ENCODE measurements around the gene DIAPH1. TPM values are rescaled to one million over a fixed set of nuclear protein-coding genes. Genes with fewer than 3 reads are reported as not detected.

DIAPH1 gene
- total RNA-seq, 1 experiment from 2014 or later: 117 TPM

DNA sequence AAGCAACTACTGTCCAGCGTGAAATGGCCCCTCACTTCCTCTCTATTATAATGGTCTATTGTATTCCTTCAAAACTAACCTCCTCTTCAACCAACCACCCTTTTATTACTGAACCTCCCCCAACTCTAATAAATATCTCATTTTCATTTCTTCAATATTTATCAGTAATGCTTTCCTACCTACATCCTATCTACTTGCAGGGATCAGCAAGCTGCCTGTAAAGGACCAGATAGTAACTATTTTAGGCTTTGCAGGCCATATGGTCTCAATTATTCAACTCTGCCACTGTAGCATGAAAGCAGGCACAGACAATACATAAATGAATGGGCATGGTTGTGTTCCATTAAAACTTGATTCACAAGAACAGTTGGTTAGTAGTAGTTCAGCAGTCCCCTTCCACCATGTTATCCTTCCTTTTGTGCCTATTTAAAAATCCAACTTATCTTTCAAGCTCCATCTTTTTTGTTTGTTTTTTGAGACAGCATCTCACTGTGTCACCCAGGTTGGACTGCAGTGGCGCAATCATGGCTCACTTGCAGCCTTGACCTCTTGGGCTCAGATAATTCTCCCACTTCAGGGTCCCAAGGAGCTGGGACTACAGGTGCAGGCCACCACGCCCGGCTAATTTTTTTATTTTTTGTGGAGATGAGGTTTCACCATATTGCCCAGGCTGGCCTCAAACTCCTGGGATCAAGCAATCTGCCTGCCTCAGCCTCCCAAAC, 84.1 kb downstream of the DIAPH1 start:
- H4K8ac ChIP-seq (replicated peaks; ENCODE audit: insufficient read length, low read depth, low read length): no peak overlapping the region
- H3K36me3 Mint-ChIP-seq (ENCODE audit: insufficient read depth in 1 of 3, low read depth in 3 of 3): peaks cover 8 to 17% (median 14%) of the 10 kb centered on the region in 3 experiments; a peak in 6 of 7 replicates

More for the DNA sequence above, 84.1 kb downstream of the DIAPH1 start:
- Histone ChIP-seq H2BK20ac (ENCODE audit: low read depth, low read length, poor library complexity, severe bottlenecking) (no peak overlapping the region), H3K9me3 (ENCODE audit: control insufficient read depth, low read depth, low read length) (no peaks in the 10 kb centered on the region), H3T11ph (ENCODE audit: low read length) (no peak overlapping the region), H2BK15ac (ENCODE audit: low read depth, low read length) (no peak overlapping the region), H4K20me1 (ENCODE audit: control insufficient read depth, insufficient read depth, insufficient read length) (no peaks in the 10 kb centered on the region), H2AK5ac (ENCODE audit: insufficient read length, low read length) (no peak overlapping the region), H3K27me3 (ENCODE audit: insufficient read depth, low read length) (no peaks in the 10 kb centered on the region), H3K79me2 (ENCODE audit: insufficient read depth, low read length) (no peaks in the 10 kb centered on the region), H3K14ac (ENCODE audit: insufficient read depth, low read length) (no peak overlapping the region), H2AFZ (ENCODE audit: low read length) (no peak overlapping the region), H3K79me1 (ENCODE audit: insufficient read depth, low read depth, low read length, poor library complexity, severe bottlenecking) (no peaks in the 10 kb centered on the region), H3K9ac (ENCODE audit: extremely low read depth, insufficient read length, low read length) (no peak overlapping the region), H3K18ac (ENCODE audit: insufficient read length, low read depth, low read length) (no peak overlapping the region), H4K91ac (ENCODE audit: insufficient read length, low read depth, low read length) (no peak overlapping the region), H2BK12ac (ENCODE audit: insufficient read length, low read depth, low read length) (no peak overlapping the region), H2BK120ac (ENCODE audit: low read depth, low read length, poor library complexity, severe bottlenecking) (no peak overlapping the region), H3K4me1 (ENCODE audit: insufficient read depth, low read length) (no peaks in the 10 kb centered on the region), H3K23me2 (ENCODE audit: insufficient read length, low read depth, low read length, poor library complexity, severe bottlenecking) (no peaks in the 10 kb centered on the region), H3K4ac (ENCODE audit: low read depth, low read length) (no peak overlapping the region), H3K27ac (ENCODE audit: insufficient read length, low read depth, low read length) (no peak overlapping the region), H3K23ac (ENCODE audit: insufficient read length, low read depth, low read length) (no peak overlapping the region), H3K4me2 (ENCODE audit: insufficient read depth, insufficient read length, low read length) (no peak overlapping the region), H4K5ac (ENCODE audit: insufficient read length, low read depth, low read length) (no peak overlapping the region), H3K56ac (ENCODE audit: insufficient read length, low read depth, low read length) (no peak overlapping the region), H2BK5ac (ENCODE audit: insufficient read length, low read length) (no peak overlapping the region)
- WGBS (ENCODE audit: extremely low coverage, insufficient read length, low lambda C conversion rate): no CpG with 5 or more reads among the region's 4 CpGs
- DNase-seq: no peak
- Mint-ChIP-seq H3K27me3 (ENCODE audit: low read depth) (no peaks in the 10 kb centered on the region), H3K27ac (no peak overlapping the region), H3K9me3 (no peaks in the 10 kb centered on the region; a peak in 1 of 5 replicates), H3K4me3 (no peak overlapping the region), H3K4me1 (no peaks in the 10 kb centered on the region)
- TF ChIP-seq, protein P1, sequence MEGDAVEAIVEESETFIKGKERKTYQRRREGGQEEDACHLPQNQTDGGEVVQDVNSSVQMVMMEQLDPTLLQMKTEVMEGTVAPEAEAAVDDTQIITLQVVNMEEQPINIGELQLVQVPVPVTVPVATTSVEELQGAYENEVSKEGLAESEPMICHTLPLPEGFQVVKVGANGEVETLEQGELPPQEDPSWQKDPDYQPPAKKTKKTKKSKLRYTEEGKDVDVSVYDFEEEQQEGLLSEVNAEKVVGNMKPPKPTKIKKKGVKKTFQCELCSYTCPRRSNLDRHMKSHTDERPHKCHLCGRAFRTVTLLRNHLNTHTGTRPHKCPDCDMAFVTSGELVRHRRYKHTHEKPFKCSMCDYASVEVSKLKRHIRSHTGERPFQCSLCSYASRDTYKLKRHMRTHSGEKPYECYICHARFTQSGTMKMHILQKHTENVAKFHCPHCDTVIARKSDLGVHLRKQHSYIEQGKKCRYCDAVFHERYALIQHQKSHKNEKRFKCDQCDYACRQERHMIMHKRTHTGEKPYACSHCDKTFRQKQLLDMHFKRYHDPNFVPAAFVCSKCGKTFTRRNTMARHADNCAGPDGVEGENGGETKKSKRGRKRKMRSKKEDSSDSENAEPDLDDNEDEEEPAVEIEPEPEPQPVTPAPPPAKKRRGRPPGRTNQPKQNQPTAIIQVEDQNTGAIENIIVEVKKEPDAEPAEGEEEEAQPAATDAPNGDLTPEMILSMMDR (conservative IDR thresholded peaks at IDR 0.05): no peak

Data from H9 (cell line).